ENCODE results near the gene HKDC1.
"Not testable (repeated sequence)": the region's sequence is repeated elsewhere in the genome, so short reads cannot be mapped to it uniquely, and the experiment has no call there.

The HKDC1 gene

DNA sequence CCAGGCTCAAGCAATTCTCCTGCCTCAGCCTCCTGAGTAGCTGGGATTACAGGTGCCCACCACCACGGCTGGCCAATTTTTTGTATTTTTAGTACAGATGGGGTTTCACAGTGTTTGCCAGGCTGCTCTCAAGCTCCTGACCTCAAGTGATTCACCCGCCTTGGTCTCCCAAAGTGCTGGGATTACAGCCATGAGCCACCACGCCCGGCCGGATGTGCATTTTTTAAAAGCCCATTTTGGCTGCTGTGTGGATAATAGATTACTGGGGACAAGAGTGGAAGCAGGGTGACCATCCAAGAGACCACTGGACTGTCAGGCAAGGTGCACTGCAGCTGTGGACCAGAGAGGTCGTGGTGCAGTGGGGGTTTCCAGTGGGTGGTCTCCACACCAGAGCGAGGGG, 21.4 kb downstream of the HKDC1 start:
- DNase-seq (ENCODE audit: low read depth, low spot score): no peak

DNA sequence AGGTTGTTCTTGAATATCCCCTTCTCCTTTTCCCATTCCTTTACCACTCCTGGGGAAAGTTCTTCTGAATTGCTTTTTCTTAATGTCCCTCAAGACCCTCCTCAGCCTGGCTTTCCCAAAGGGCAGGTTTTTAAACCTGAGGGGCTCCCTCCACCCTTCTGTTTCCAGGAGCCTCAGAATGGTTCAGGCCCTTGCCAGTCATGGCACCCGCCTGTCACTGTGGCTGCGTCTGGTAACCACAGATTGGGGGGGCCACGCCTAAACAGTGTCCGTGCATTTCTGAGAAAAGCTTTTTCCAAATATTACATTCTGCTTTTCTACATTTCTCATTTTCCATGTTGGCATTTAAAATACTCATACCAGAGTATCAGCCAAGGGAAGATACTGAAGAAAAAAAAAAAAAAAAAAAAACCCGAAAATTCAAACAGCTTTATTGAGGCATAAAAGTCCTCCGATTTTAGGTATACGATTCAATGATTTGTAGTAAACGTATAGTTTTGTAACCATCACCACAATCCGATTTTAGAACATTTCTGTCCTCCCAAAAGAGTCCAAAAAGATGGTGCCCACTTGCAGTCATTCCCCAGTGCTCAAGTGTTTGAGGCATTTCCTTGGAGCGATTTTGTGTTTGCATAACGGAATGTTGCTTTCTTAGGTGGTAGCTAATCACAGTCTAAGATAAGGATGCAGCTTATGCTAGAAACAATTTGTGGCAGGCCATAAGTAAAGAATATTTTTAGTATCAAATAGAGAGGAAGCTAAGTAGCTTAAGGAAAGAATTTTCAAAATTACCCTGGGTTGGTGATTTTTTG, 22.1 kb downstream of the HKDC1 start:
- no peak for DNase-seq (ENCODE audit: low read depth, low spot score)

GRCh38 chr10:69242852-69243212, 22.7 kb downstream of the HKDC1 start:
- DNase-seq (ENCODE audit: low read depth, low spot score): no peak

- no peak for DNase-seq (ENCODE audit: low read depth, low spot score)
Observed at GRCh38 chr10:69243817-69244216, 23.7 kb downstream of the HKDC1 start.

GRCh38 chr10:69246036-69246435, 25.9 kb downstream of the HKDC1 start:
- no peak for DNase-seq (ENCODE audit: low read depth, low spot score)

GRCh38 chr10:69246581-69247312, 26.6 kb downstream of the HKDC1 start:
- DNase-seq (ENCODE audit: low read depth, low spot score): no peak

- no peak for DNase-seq (ENCODE audit: low read depth, low spot score)
Observed at GRCh38 chr10:69247313-69247710, 27.2 kb downstream of the HKDC1 start.

- DNase-seq (ENCODE audit: low read depth, low spot score): no peak
Observed at GRCh38 chr10:69248117-69248730, 28.1 kb downstream of the HKDC1 start.

DNA sequence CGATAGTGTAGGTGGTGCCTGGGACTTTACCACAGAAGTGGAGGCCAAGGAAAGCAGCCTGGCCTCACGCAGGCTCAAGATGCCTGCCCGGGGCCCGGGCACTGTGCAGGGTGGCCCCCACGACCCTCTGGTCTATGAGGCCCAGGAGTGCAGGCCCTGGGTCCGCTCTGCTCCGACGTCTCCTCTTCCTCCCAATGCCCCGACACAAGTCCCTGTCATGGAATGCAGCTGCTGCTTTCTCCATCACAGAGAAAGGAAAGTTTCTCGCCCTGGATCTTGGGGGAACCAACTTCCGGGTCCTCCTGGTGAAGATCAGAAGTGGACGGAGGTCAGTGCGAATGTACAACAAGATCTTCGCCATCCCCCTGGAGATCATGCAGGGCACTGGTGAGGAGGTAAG, 29.9 kb downstream of the HKDC1 start:
- DNase-seq (ENCODE audit: low read depth, low spot score): no peak

- DNase-seq (ENCODE audit: low read depth, low spot score): not testable (repeated sequence)
Observed at GRCh38 chr10:69251417-69251816, 31.3 kb downstream of the HKDC1 start.

DNA sequence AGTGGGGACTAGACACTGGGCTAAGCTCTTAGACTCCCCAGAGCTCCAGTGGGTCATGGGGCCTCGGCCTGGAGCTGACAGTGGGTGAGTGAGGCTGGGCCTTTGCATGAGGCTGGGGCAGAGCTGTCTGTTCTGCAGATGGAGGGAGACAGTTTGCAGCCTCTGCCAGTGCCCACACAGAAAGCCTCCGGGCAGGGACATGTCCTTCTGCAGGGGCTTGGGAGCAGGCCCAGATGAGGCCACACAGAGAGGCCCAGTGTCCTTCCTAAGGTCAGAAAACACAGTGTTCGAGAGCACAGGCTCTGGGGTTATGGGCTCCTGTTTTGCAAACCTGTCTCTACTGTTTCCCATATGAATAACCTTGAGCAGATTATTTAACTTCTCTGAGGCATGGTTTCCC, 33.0 kb downstream of the HKDC1 start:
- DNase-seq (ENCODE audit: low read depth, low spot score): no peak

DNA sequence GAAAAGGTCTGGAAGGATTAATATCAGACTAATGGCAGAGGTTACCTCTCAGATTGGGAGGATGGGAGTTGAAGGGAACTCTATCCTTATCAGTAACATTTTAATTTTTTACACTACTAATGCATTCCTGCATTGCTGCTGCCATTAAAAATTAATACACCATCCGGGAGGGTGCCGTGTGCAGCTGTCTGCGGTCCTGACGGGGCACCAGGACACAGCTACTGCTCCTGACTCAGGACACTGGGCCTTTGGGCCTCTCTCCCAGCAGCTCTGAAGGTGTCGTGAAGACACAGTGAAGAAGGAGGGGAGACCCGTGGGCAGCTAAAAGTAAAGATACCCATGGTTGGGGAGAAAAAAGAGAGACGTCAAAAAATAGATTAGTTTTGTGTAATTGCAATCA, 34.7 kb downstream of the HKDC1 start:
- DNase-seq (ENCODE audit: low read depth, low spot score): no peak

- DNase-seq (ENCODE audit: low read depth, low spot score): no peak
Observed at GRCh38 chr10:69259547-69260243, 39.6 kb downstream of the HKDC1 start.

GRCh38 chr10:69261184-69261583, 41.1 kb downstream of the HKDC1 start:
- DNase-seq (ENCODE audit: low read depth, low spot score): no peak

DNA sequence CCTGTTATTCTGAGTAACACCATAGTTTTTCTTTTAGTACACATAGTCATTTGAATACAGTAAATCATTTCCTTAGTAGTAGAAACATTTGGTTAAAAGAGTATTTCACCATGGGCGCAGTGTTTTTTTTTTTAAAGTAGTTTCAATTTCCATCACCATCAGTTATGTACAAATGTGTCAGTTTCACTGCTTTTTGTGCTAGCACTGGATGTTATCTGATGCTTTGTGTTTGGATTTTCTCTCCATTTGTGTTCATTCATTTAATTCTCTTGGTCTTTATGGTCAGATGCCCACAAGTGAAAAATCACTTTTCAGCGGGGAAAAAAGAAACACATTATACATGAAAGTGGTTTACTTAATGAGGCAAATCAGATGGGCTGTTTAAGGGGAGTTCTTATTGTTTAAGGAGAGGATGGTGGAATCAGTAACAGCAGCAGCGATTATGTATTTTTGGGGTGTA, 42.2 kb downstream of the HKDC1 start:
- no peak for DNase-seq (ENCODE audit: low read depth, low spot score)

GRCh38 chr10:69265521-69265920, 45.4 kb downstream of the HKDC1 start:
- DNase-seq (ENCODE audit: low read depth, low spot score): no peak

- no peak for DNase-seq (ENCODE audit: low read depth, low spot score)
Observed at GRCh38 chr10:69268761-69269416, 48.8 kb downstream of the HKDC1 start.

- DNase-seq (ENCODE audit: low read depth, low spot score): no peak
Observed at GRCh38 chr10:69269761-69270160, 49.6 kb downstream of the HKDC1 start.

DNA sequence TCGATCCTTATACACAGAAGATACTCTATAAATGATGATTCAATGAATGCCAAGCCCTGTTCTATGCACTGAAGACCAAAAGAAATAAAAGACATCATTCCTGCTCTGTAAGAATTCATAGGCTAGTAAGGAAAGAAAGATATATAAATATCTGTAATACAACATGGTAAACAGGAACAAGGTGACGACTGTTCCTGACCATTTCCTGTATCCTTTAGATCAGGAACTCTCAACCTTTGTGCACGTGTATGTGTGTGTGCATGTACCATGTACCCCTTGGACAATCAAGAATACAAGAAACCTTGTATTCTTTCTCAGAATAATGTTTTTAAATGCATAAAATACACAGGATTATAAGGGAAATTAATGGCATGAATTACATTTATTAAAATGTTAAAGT, 50.9 kb downstream of the HKDC1 start:
- no peak for DNase-seq (ENCODE audit: low read depth, low spot score)

DNA sequence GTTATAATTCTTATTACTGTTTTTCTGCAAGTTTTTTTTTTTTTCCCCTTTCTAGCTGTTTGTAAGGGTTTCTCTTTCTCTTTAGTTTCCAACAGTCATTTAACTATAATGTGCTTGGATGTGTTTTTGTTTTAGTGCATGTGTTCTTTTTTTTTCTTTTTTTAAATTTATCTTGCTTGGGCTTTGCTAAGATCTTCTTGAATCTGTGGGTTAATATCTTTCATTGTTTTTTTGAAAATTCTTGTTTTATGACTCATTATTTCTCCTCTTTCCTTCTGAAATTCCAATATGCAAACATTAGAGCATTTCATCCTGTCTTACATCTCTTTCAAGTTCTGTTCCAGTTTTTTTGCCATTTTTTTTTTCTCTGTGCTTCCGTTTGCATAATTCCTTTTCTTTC, 52.5 kb downstream of the HKDC1 start:
- no peak for DNase-seq (ENCODE audit: low read depth, low spot score)

GRCh38 chr10:69275444-69275843, 55.3 kb downstream of the HKDC1 start:
- DNase-seq (ENCODE audit: low read depth, low spot score): no peak

- DNase-seq (ENCODE audit: low read depth, low spot score): no peak
Observed at GRCh38 chr10:69276503-69276902, 56.4 kb downstream of the HKDC1 start.
